Measurements from ENCODE around the gene SCP2. TPM values are rescaled to one million over a fixed set of nuclear protein-coding genes. Genes with fewer than 3 reads are reported as not detected.

The SCP2 gene
- total and polyA plus RNA-seq, 8 donors = 45.7 to 110 (median 70.4) TPM

DNA sequence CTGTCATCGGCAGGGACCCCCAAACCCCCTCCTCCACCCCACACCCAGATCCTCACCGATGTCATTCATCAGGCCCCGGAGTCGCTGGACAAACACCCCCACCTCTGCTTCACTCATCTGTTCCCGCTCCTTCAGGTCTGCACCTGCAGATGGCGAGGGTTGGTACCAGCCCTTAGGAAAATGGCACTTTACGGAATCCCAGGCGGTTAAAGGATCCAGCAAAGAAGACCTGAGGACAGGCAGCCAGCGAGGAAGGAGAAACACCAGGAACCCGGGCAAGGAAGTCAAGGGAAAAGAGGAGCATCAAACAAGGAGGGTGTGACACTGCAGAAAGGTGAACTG is 19.3 kb upstream of the SCP2 start:
- no peak overlapping the region for H3K27ac ChIP-seq
- no peaks in the 10 kb centered on the region for H3K27me3 ChIP-seq
- TF ChIP-seq, protein P1, sequence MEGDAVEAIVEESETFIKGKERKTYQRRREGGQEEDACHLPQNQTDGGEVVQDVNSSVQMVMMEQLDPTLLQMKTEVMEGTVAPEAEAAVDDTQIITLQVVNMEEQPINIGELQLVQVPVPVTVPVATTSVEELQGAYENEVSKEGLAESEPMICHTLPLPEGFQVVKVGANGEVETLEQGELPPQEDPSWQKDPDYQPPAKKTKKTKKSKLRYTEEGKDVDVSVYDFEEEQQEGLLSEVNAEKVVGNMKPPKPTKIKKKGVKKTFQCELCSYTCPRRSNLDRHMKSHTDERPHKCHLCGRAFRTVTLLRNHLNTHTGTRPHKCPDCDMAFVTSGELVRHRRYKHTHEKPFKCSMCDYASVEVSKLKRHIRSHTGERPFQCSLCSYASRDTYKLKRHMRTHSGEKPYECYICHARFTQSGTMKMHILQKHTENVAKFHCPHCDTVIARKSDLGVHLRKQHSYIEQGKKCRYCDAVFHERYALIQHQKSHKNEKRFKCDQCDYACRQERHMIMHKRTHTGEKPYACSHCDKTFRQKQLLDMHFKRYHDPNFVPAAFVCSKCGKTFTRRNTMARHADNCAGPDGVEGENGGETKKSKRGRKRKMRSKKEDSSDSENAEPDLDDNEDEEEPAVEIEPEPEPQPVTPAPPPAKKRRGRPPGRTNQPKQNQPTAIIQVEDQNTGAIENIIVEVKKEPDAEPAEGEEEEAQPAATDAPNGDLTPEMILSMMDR (IDR thresholded peaks at IDR 0.05) = no peak
- 92% methylated on average over 10 of the region's 10 CpGs for WGBS, 2 donors
- H3K36me3 ChIP-seq = peaks cover 0 to 10% (median 0%) of the 10 kb centered on the region in 3 donors
- intact Hi-C loops (cut with DNase I) = no loop called here
- H3K9me3 ChIP-seq = no peaks in the 10 kb centered on the region
- DNase-seq = no peak
- no peak for ATAC-seq
- no peaks in the 10 kb centered on the region for H3K4me1 ChIP-seq
- H3K4me3 ChIP-seq = no peak overlapping the region
- FAIRE-seq = no peak

DNA sequence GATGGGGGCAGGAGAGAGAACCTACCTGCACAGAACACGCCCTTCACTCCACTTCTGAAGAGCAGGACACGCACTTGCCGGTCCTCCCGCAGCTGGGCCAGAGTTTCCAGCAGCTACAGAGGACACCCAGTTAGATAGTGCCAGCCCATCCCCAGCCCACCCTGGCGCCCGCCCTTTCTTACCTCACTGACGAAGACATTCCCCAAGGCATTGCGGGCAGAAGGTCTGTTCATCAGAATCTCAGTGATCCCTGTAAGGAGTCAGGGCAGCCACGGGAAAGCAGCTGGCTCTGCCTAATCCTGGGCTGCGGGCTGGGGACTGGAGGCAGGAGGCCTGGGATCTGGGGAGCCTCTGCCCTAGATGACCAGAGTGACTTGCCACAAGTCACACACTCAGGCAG is 15.5 kb upstream of the SCP2 start:
- 93 to 95% methylated on average over 10 of the region's 10 CpGs for WGBS, 2 donors
- TF ChIP-seq, protein P1 (IDR thresholded peaks at IDR 0.05) = no peak
- FAIRE-seq (no peak), DNase-seq (no peak), ATAC-seq (no peak)
- Histone ChIP-seq H3K36me3 (peaks cover 0 to 6% (median 0%) of the 10 kb centered on the region in 3 donors), H3K4me1 (no peaks in the 10 kb centered on the region), H3K9me3 (no peaks in the 10 kb centered on the region), H3K27ac (no peak overlapping the region), H3K4me3 (no peak overlapping the region), H3K27me3 (no peaks in the 10 kb centered on the region)
- intact Hi-C loops (cut with DNase I) = loop anchor here in 1 of 3 donors (10.0 kb wide), 1 partner anchor 273 kb away; no protein-coding TSS in a partner anchor

DNA sequence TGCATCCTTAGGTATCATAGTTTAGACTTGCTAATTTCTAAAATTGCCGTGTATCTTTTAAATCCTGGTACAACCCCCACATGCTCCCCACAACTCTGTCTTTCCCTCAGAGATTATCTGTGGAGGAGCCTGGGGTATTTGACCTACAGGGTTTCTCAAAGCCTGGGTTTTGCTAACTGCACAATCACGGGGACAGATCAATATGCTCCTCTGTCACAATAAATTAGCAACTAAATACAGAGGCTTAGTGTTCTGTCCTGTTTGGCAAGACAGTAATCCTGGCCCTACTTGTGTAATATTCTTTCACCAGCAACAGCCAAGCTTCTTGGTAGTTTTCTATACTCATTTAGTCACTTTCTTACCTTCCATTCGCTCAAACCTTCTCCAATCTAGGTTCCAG is 14.1 kb upstream of the SCP2 start:
- intact Hi-C loops (cut with DNase I) = loop anchor here in 1 of 3 donors (10.0 kb wide), 1 partner anchor 272 kb away; no protein-coding TSS in a partner anchor

DNA sequence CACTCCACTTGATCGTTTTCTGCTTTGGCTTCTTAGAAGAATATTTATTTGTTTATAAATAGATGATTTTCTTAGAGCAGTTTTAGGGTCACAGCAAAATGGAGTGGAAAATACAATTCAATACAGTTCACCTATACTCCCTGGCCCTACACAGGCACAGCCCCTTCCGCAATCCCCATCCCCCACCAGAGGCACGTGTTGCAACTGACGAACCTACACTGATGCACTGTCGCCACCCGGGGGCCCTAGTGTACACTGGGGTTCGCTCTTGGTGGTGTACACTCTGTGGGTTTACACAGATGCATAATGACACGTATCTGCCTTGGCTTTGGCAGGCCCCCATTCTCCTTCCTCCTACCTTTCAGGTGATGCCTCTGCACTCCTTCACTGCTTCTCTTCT is 13.5 kb upstream of the SCP2 start:
- no peak for ATAC-seq

More for the DNA sequence above, 14.1 kb upstream of the SCP2 start:
- no peaks in the 10 kb centered on the region for H3K27me3 ChIP-seq
- no peak for ATAC-seq
- no peak for DNase-seq
- no peak for FAIRE-seq
- H3K4me1 ChIP-seq = no peaks in the 10 kb centered on the region
- H3K9me3 ChIP-seq = no peaks in the 10 kb centered on the region
- no peak overlapping the region for H3K4me3 ChIP-seq
- 76 to 78% methylated on average over 3 of the region's 3 CpGs for WGBS, 2 donors
- peaks cover 0 to 5% (median 0%) of the 10 kb centered on the region in 3 donors for H3K36me3 ChIP-seq
- TF ChIP-seq, protein P1 (IDR thresholded peaks at IDR 0.05) = no peak
- H3K27ac ChIP-seq = no peak overlapping the region

DNA sequence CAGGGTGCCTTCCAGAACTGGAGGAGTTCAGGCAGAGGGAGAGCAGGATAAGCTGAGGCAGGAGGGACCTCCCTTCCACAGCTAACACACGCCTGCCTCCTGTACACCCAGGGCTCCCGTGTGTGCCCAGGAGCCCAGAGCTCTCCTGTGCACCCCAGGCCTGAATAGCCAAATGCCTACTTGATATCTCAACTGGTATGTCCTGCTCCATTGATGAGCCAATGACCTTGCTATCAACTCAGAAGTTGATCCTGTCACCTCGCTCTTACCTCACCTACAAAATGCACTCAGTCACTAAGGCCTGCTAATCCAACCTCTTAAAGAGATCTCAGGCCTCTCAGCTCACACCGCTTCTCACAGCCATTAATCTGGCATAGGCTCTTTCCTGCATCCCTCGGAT is 12.6 kb upstream of the SCP2 start:
- H3K4me3 ChIP-seq = no peak overlapping the region
- TF ChIP-seq, protein P1 (IDR thresholded peaks at IDR 0.05) = no peak
- H3K9me3 ChIP-seq = no peaks in the 10 kb centered on the region
- no peaks in the 10 kb centered on the region for H3K4me1 ChIP-seq
- no peaks in the 10 kb centered on the region for H3K27me3 ChIP-seq
- DNase-seq (no peak), FAIRE-seq (no peak), ATAC-seq (no peak)
- 87 to 88% methylated on average over 5 of the region's 5 CpGs for WGBS, 2 donors
- intact Hi-C loops (cut with DNase I) = loop anchor here in 1 of 3 donors (10.0 kb wide), 1 partner anchor 270 kb away; no protein-coding TSS in a partner anchor
- no peaks in the 10 kb centered on the region for H3K36me3 ChIP-seq
- no peak overlapping the region for H3K27ac ChIP-seq

More for the DNA sequence above, 13.5 kb upstream of the SCP2 start:
- no peaks in the 10 kb centered on the region for H3K27me3 ChIP-seq
- no peaks in the 10 kb centered on the region for H3K36me3 ChIP-seq
- DNase-seq (no peak), FAIRE-seq (no peak)
- WGBS, 2 donors = 78% methylated on average over 8 of the region's 8 CpGs
- no peak overlapping the region for H3K27ac ChIP-seq
- intact Hi-C loops (cut with DNase I) = loop anchor here in 1 of 3 donors (10.0 kb wide), 1 partner anchor 271 kb away; no protein-coding TSS in a partner anchor
- H3K4me1 ChIP-seq = no peaks in the 10 kb centered on the region
- H3K4me3 ChIP-seq = no peak overlapping the region
- no peaks in the 10 kb centered on the region for H3K9me3 ChIP-seq
- TF ChIP-seq, protein P1 (IDR thresholded peaks at IDR 0.05) = no peak

Data from pancreas (tissue), 10 donors.